ENCODE measurements around the gene ATRAID.
A peak's percentile ranks its signal among the peaks of the same experiment; 100 is the strongest.
"Not testable (repeated sequence)": the region's sequence is repeated elsewhere in the genome, so short reads cannot be mapped to it uniquely, and the experiment has no call there.

The ATRAID gene, protein sequence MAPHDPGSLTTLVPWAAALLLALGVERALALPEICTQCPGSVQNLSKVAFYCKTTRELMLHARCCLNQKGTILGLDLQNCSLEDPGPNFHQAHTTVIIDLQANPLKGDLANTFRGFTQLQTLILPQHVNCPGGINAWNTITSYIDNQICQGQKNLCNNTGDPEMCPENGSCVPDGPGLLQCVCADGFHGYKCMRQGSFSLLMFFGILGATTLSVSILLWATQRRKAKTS
- 31.7 to 93.5 (median 63.7) reads per million in 17 experiments for total RNA-seq

DNA sequence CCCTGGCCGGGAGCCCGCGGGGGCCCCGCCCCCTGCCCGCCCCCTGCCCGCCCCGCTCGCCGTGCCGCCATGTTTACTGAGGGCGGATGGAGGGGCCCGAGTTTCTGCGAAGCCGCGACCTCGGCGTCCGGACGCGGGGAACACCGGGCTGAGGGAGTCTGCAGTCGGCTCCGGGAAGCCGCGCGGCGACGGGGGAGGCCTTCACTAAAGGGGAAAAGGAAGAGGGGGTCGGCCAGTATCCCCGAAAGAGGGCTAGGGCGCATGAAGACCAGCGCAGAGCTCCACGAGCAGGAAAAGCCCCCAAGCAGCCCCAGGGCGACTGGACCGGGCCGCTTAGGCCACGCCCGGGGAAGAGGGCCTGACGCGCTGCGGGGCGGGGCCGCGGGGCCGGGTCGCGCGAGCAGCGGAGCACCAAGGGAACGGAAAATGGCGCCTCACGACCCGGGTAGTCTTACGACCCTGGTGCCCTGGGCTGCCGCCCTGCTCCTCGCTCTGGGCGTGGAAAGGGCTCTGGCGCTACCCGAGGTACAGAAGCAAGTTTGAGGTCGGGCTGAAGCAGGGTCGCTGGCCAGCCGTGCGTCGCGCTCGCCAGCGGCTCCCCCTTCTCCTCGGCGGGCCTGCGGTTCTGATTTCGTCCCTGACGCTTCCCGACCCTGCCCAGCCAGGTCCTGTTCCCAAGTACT is at the start of gene ATRAID, which contains the start of gene SLC5A6:
ATRAID (plus strand) TSS at position 99 of the 683 bp plus-strand sequence; CDS start at position 427, 328 bp downstream.
SLC5A6 (minus strand) TSS at position 326 of the 683 bp plus-strand sequence. CDS start 4,618 bp downstream, outside the sequence.
- peak; percentile 92 to 97 (median 94) for DNase-seq

DNA sequence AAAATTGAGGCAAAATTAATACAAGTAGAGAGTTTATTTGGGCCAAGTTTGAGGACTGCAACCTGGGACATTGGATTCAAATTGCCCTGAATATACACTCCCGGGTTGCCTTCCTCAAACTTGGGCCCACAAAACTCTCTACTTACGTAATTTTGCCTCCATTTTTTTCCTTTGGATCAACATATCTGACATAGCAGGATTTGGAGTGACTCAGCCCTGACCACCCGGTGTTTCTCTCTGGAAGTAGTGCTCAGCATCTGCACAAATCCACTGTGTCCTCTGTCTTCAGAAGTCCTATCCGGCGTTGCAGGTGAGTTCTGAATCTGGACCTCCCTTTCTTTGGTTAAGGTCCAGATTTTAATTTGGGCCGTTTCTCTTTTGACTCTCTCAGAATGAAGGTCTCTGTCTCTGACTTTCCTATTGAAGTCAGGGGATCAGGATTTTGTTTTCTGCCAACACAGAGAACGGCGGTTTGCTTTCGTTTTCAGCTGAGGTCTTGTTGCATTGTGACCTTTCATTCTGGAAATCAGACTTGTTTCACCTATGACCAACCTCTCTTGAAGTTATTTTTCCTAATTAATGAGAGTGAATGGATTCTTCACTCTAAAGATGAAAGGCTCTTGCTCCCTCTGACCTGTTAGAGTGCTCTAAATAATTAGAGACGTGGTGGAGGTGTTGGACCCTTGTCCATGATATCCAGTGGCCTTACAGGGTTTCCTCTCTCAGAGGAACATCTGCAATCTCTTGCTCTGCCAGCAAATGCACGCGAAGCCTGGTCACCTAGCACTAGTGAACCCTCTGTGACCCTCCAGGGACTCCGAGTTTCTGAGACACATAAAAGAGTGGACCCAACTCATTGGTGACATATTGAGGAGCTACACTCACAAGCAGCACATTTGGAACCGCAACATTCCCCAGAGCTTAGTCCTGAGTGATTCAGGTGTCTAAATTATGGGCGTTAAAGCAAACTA is 49.4 kb upstream of the ATRAID start:
- DNase-seq, result no peak

DNA sequence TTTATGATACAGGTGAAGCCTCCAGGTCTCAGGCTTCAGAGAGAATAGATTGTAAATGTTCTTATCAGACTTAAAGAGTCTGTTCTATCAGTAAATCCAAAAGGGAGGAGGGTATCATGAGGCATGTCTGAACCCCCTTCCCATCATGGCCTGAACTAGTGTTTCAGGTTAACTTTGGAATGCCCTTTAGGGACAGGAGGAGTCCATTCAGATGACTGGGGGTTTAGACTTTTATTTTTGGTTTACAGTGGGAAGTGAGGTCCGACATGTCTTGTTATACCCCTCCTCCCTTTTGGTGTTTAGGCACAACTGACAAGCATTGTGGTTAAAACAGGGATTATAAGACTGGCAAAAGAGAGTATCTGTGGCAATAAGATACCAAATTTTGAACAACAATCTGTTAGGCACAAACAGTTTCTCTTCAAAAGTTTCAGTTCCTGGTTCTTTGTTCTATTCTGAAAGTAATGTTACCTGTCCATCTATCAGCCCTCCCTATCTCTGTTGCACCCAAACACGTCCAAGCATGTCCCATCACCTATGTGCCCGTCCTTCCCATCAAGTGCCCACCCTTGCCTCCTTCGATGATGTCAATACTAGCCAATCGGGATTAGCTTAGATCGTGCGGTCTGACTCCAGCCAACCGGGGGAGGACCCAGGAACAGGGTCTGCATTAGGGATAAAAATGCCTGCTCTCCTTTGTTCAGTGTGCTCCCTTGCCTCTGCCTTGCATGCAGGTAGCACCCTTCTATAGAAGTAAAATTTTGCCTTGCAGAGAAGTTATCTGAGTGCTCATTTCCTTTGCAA is 46.7 kb upstream of the ATRAID start:
- DNase-seq, result no peak

DNA sequence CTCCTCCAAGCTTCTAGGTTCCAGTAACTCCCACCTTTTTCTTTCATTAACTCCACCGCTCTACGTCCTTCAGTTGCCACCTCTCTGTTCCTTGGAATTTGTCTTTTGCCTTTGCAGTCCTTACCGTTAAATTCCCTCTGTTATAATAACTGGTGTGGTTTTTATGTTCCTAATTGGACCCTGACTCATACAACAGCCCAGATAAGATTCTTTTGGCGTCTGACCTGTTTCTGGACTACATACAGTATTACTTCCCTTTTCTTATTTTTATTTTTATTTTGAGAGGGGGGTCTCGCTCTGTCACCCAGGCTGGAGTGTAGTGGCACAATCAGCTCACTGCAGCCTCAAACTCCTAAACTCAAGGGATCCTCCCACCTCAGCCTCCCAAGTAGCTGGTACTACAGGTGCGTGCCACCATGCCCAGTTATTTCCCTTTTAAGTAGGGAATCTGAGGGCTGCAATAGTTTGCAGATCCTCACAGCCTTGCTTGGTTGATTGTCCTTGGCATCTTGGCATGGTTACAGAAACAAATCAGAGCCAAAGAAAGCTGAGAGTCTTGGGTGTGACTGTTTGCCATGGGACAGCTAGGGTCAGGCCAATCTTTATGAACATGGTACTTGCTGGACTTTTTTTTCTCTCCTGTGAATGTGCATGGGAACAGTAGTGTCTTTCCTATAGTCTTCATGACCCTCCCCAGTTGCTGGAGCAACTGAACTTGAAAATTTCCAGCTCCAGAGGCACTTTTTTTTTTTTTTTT is 41.1 kb upstream of the ATRAID start:
- no peak for DNase-seq

DNA sequence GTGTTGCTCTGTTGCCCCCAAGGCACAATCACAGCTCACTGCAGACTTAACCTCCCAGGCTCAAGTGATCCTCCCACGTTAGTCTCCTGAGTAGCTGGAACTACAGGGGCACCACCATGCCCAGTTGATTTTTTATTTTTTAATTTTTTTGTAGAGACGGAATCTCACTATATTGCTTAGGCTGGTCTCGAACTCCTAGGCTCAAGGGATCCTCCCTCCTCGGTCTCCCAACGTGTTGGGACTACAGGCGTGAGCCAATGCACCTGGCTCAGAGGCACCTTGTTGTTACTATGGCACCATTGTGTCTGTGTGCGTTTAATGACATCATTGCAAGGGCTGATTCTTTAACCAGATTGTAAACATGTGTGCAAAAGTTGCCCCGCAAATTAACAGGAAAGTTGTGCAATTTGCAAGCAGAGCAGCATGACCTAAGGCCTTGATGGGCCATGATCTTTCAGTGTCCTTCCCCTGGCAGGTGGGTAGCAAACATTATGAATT is 40.4 kb upstream of the ATRAID start:
- no peak for DNase-seq

DNA sequence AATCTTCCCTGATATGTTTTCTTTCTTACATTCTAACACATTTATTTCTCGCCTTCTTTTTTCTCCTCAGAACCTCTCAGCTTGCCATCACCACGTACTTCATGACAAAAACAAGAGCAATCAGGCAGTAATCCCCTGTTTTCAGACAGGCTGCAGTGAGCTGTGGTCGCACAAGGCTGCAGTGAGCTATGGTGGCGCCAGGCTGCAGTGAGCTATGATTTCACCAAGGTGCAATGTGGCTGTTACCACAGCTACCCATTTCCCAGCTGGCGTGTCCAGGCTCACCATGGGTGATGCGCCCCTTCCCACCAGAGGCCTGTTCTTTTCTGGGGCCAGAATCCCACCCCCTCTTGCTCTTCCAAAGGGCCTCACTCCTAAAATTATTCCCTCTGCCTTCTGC is 37.2 kb upstream of the ATRAID start:
- DNase-seq, result no peak

DNA sequence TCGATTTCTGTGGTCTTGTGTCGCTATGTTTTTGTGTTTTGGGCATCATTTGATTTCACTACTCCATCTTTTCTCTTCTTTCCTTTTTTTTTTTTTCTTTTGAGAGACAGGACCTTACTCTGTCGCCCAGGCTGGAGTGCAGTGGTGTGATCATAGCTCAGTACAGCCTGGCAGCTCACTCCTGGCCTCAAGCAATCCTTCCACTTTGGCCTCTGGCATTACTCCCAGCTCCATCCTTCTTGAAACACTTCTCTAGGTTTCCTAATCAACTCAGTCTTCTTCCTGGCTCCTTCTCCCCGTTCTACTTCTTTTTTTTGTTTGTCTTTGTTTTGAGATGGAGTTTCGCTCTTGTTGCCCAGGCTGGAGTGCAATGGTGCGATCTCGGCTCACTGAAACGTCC is 36.5 kb upstream of the ATRAID start:
- no peak for DNase-seq

DNA sequence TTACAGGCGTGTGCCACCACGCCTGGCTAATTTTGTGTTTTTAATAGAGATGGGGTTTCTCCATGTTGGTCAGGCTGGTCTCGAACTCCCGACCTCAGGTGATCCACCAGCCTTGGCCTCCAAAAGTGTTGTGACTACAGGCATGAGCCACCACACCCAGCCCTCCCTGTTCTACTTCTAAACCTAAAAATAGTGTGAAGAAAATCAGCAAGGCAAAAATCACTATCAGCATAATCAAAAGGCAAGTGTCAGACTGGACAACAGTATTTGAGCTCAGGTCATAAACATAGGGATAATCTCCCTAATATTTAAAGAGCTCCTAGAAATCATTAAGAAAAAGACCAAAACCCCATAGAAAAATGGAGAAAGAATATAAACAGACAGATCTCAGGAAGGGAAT is 36.1 kb upstream of the ATRAID start:
- DNase-seq, result not testable (repeated sequence)

DNA sequence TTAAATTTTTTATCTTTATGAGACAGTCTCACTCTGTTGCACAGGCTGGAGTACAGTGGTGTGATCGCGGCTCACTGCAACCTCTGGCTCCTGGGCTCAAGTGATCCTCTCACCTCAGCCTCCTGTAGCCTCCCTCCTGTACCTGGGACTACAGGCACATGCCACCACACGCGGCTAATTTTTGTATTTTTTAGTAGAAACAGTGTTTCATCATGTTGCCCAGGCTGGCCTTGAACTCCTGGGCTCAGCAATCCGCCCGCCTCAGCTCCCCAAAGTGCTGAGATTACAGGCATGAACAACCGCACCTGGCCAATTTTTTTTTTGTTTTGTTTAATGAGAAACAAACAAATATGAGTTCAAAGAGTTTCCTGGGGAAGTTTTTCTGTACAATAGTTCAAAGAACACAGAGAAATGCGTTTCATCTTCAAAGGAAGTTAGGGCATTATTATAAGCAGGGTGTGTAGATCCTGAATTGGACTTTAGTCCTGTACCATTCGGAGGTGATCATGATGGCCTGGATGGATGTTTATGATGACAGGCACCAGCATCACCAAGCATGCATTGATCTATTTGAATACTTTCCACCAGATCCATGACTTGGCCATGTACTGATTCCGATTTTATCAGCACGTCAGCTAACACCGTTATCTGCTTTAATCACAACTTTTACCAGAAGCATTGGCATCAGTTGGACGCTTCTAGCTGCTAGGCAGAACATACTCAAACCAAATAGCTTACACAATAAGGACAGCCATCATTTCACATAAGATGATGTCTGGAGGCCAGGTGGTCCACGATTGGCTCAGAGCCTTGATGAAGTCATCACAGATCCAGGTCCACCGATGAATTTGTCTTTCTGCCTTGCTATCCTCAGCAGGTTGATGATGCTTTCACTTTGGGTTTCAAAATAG is 34.1 kb upstream of the ATRAID start:
- DNase-seq, result no peak

DNA sequence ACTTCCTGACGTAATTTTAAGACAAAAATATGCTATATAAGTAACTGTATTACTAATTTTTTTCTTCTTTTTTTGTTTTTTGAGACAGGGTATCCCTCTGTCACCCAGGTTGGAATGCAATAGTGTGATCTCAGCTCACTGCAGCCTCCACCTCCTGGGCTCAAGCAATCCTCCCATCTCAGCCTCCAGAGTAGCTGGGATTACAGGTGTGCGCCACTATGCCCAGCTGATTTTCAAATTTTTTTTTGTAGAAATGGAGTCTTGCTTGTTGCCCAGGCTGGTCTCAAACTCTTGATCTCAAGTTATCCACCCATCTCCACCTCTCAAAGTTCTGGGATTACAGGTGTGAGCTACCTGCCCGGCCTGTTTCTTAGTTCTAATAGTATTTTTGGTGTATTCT is 33.4 kb upstream of the ATRAID start:
- no peak for DNase-seq

DNA sequence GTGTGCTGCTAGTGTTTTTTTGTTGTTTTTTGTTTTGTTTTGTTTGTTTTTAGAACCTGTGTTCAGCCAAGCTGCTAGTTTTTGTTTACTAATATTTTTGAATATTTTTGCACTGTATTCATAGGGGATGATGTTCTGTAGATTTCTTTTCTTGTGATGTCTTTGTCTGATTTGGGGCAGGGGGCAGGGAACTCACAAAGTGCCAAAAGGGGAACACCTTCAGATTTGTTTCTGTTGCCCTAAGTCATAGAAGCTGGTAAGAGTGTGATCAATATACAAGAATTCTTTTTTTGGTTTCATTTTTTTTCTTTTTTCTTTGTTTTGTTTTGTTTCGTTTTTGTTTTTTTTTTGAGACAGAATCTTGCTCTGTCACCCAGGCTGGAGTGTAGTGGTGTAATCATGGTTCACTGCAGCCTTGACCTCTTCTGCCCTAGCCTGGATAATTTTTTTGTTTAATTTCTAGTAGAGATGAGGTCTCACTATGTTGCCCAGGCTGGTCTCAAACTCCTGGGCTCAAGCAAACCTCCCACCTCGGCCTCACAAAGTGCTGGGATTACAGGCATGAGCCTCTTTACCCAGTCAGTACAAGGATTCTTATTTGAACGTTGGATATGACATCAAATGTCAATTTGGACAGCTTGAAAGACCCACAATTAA is 32.4 kb upstream of the ATRAID start:
- no peak for DNase-seq

DNA sequence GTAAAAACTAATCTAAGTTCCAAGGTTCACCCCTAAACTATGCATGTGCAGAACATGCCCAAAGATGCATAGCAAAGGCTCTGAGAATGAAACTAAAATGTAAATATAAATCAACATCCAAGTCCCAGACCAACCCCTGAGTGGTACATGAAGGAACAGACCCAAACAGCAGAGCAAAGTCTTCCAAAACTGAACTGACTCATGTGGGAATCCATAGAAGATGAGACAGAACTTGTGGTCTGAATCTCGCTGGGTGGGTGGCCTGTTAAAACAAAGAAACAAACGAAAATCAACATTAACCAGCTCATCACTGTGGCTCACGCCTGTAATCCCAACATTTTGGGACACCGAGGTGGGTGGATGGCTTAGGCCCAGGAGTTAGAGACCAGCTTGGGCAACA is 29.5 kb upstream of the ATRAID start:
- DNase-seq, result no peak

DNA sequence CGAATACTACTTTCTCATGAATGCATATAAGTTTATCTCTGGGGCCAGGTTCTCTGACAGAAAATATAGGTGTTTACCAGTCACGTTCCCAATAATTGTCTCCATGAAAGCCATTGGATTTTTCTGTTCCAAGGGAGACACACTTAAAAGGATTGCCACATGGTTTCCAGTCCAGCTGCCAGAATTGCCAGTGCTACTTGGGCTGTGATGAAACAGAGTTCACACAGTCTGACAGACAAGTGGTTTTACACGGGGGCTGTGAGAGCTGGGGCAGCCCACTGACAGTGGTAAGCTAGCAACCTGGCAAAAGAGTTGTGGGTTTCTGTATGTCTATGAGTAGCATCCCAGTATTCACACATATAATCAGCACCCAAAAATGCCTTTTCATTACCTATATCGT is 27.7 kb upstream of the ATRAID start:
- DNase-seq, result no peak

DNA sequence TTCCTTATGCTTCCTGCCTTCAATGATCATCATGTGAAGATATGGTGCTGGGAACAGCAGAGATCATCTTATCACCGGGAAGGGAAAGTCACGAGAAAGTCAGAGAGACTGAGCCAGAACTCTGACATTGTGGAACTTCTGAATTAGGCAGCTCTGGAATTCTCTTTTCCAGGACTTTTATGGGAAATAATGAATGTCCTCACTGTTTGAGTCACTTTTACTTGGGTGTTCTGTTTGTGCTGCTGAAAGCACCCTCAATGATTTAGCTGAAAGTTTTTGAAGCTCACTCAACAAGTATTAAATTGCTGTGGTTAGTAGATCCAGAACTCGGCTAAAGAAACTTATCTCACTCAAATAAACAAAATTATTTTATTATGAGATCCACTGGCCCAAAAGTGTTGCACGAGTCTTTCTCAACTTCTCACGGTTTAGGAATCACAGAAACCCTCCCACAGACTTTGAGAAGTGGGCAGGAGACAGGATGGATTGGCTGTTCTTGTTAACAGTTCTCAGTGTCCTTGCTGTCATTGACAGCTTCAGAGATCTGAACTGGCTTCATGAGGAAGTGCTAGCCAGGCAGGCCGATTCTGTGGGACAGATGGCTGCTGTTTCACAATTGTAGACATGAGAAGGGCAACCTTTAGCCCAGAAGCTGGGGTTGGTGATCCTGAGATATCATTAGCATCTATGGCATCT is 26.4 kb upstream of the ATRAID start:
- peak; percentile 82 to 92 (median 88) for DNase-seq

DNA sequence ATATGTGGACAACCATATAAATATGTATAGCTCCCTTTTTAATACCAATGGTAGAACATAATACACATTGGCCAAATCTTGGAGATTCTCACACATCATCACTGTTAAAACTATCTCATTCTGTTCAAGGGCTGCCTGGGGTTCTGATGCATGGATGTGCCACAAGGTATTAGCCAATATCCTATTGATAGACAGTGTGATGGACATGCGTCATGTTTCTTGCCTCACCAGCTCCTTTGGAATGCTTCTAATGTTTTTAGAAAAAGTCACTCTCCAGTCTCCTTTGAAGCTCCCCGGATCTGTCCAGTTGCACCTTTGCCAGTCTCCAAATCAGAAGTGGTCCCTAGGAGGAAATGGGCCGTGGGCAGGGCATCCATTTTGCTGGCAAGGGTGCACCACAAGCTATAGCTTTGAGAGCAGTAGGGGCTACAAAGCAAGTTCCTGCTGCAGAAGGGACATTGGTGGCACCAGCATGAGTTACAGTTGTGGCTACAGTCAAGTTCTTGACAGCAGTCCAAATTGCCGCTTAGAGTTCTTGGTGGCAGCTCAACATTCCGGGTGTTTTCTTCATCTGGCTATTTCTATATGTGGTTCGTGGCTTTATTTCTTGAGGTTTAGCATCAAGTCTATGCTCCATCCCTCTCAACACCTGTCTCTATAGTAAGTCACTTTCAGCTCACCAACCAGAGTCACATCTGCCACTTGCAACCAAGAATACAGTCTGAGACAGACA is 25.1 kb upstream of the ATRAID start:
- DNase-seq, result no peak

DNA sequence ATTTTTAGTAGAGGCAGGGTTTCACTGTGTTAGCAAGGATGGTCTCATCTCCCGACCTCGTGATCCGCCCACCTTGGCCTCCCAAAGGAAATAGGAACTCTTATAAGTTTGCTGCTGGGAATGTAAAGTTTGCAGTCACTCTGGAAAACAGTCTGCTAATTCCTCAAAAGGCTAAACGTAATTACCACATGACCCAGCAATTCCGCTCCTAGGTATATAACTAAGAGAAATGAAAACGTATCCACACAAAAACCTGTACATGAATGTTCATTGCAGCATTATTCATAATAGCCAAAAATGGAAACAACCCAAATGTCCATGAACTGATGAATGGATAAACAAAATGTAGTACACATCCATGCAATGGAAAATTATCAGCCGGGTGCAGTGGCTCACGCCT is 21.9 kb upstream of the ATRAID start:
- no peak for DNase-seq

DNA sequence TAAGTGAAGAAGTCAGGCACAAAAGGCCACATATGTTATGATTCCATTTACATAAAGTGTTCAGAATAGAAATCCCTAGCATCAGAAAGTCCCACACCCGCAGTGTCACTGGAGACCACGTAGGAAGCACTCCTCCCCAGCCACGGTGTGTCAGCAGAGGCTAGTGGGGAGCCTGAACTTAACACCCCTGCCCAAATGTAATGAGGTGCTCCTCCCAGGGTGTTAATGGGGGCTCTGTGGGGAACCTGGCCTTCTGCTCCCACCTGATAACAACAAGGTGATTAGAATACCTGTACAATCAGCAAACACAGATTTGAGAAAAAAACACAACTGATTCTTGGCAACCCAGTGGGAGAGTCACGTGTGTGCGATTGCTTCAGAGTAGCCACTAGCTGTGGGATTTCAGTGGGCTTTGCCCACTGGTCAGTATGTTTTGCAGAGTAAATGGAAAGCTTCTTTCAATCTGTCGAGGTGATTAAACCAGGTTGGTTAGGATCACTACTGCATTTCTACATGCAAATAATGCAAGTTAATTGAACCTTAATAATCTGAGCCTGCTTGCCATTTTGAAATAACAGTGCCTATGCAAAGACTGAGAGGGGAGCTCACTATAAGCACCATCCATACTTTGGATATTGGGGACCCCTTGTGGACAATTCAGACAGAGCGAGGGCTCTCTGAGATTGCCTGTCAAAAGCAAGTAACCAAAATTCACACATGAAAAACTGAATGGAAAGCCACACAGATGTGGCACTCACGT is 20.6 kb upstream of the ATRAID start:
- DNase-seq, result peak; percentile 78 to 85 (median 82)
